Measurements from ENCODE around the gene RPS6KC1. TPM values are rescaled to one million over a fixed set of nuclear protein-coding genes. Genes with fewer than 3 reads are reported as not detected.

Gene RPS6KC1
- total and polyA plus RNA-seq, 9 of the 15 experiments (the other 6 are each of a cell fraction or from before 2014, with no cell fraction given) = 4.3 to 34.6 (median 20.9) TPM

DNA sequence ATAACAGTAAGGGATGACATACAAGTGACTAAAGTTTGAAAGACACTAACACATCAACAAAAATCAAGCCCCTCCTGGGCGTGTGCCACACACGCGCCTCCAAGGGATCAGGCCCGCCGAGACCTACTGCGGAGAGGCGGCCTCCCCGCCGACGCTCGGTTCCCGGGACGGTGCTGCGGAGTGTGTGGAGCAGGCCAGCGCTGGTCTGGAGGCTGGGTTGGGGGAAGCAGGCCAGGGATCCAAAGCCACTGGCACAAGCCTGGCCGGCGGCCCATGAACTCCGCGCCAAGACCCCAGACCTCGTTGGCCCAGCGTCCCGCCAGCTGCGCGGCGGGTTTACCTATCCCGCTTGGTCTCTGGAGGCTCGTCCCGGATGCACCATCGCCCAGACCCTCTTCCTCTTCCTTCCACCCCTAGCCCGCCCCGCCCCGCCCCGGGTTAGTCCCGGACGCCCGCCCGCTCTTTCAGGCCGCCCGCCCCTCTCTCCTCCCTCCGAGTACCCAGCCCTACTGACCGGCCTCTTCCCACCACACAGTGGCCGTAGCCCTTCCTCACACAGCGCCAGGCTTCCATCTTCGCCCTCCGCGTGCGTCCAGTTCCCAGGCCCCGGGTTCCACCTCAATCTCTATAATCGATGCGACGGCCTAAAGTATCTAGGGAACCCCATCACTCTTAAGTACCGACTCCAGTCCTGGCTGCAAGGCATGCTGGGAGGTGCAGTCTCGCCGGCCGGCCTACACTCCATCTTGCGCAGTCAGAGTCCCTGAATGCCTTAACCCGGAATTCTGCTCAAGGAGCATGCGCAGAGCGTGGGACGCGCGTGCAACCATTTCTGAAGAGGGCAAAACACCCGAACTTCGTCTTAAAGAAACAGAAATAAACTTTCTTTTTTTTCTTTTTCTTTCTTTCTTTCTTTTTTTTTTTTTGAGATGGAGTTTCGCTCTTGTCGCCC is 35.7 kb upstream of the RPS6KC1 start, which contains the start of gene ANGEL2 (continued):
- TF ChIP-seq, protein P1, sequence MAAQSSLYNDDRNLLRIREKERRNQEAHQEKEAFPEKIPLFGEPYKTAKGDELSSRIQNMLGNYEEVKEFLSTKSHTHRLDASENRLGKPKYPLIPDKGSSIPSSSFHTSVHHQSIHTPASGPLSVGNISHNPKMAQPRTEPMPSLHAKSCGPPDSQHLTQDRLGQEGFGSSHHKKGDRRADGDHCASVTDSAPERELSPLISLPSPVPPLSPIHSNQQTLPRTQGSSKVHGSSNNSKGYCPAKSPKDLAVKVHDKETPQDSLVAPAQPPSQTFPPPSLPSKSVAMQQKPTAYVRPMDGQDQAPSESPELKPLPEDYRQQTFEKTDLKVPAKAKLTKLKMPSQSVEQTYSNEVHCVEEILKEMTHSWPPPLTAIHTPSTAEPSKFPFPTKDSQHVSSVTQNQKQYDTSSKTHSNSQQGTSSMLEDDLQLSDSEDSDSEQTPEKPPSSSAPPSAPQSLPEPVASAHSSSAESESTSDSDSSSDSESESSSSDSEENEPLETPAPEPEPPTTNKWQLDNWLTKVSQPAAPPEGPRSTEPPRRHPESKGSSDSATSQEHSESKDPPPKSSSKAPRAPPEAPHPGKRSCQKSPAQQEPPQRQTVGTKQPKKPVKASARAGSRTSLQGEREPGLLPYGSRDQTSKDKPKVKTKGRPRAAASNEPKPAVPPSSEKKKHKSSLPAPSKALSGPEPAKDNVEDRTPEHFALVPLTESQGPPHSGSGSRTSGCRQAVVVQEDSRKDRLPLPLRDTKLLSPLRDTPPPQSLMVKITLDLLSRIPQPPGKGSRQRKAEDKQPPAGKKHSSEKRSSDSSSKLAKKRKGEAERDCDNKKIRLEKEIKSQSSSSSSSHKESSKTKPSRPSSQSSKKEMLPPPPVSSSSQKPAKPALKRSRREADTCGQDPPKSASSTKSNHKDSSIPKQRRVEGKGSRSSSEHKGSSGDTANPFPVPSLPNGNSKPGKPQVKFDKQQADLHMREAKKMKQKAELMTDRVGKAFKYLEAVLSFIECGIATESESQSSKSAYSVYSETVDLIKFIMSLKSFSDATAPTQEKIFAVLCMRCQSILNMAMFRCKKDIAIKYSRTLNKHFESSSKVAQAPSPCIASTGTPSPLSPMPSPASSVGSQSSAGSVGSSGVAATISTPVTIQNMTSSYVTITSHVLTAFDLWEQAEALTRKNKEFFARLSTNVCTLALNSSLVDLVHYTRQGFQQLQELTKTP (IDR thresholded peaks at IDR 0.05; ENCODE audit: low read depth in 1 of 2, partially characterized antibody in 2 of 2) = peak in 1 of 2 experiments; percentile 82
- TF ChIP-seq SIN3A (IDR thresholded peaks at IDR 0.05; ENCODE audit: borderline replicate concordance in 2 of 2, control insufficient read depth in 1 of 2, low read depth in 2 of 2, low read length in 2 of 2) (peak; percentile 13 to 87; a peak in 1 of 4 replicates), ZNF76 (CRISPR knock-in tag; IDR thresholded peaks at IDR 0.05; ENCODE audit: borderline replicate concordance) (no peak), NFXL1 (CRISPR knock-in tag; IDR thresholded peaks at IDR 0.05) (no peak), GATAD2A (IDR thresholded peaks at IDR 0.05) (no peak), BACH1 (tag; IDR thresholded peaks at IDR 0.05) (no peak), SMARCC2 (IDR thresholded peaks at IDR 0.05; ENCODE audit: low read depth) (no peak), ZFP30 (CRISPR knock-in tag; IDR thresholded peaks at IDR 0.05; ENCODE audit: borderline replicate concordance) (no peak), MTF1 (CRISPR knock-in tag; IDR thresholded peaks at IDR 0.05; ENCODE audit: borderline replicate concordance) (no peak), ZNF431 (CRISPR knock-in tag; IDR thresholded peaks at IDR 0.05) (no peak)
- TF ChIP-seq, protein P2, sequence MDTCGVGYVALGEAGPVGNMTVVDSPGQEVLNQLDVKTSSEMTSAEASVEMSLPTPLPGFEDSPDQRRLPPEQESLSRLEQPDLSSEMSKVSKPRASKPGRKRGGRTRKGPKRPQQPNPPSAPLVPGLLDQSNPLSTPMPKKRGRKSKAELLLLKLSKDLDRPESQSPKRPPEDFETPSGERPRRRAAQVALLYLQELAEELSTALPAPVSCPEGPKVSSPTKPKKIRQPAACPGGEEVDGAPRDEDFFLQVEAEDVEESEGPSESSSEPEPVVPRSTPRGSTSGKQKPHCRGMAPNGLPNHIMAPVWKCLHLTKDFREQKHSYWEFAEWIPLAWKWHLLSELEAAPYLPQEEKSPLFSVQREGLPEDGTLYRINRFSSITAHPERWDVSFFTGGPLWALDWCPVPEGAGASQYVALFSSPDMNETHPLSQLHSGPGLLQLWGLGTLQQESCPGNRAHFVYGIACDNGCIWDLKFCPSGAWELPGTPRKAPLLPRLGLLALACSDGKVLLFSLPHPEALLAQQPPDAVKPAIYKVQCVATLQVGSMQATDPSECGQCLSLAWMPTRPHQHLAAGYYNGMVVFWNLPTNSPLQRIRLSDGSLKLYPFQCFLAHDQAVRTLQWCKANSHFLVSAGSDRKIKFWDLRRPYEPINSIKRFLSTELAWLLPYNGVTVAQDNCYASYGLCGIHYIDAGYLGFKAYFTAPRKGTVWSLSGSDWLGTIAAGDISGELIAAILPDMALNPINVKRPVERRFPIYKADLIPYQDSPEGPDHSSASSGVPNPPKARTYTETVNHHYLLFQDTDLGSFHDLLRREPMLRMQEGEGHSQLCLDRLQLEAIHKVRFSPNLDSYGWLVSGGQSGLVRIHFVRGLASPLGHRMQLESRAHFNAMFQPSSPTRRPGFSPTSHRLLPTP (IDR thresholded peaks at IDR 0.05; ENCODE audit: borderline replicate concordance, extremely low read depth, insufficient read length) = no peak
- TF ChIP-seq, protein P3, sequence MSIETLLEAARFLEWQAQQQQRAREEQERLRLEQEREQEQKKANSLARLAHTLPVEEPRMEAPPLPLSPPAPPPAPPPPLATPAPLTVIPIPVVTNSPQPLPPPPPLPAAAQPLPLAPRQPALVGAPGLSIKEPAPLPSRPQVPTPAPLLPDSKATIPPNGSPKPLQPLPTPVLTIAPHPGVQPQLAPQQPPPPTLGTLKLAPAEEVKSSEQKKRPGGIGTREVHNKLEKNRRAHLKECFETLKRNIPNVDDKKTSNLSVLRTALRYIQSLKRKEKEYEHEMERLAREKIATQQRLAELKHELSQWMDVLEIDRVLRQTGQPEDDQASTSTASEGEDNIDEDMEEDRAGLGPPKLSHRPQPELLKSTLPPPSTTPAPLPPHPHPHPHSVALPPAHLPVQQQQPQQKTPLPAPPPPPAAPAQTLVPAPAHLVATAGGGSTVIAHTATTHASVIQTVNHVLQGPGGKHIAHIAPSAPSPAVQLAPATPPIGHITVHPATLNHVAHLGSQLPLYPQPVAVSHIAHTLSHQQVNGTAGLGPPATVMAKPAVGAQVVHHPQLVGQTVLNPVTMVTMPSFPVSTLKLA (conservative IDR thresholded peaks at IDR 0.05) = peak; percentile 56 to 73
- TF ChIP-seq, protein P4, sequence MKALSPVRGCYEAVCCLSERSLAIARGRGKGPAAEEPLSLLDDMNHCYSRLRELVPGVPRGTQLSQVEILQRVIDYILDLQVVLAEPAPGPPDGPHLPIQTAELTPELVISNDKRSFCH (CRISPR knock-in tag; IDR thresholded peaks at IDR 0.05) = no peak
- TF ChIP-seq, protein P4 (tag; IDR thresholded peaks at IDR 0.05) = no peak
- TF ChIP-seq, protein P5, sequence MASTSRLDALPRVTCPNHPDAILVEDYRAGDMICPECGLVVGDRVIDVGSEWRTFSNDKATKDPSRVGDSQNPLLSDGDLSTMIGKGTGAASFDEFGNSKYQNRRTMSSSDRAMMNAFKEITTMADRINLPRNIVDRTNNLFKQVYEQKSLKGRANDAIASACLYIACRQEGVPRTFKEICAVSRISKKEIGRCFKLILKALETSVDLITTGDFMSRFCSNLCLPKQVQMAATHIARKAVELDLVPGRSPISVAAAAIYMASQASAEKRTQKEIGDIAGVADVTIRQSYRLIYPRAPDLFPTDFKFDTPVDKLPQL (IDR thresholded peaks at IDR 0.05; ENCODE audit: extremely low read depth, insufficient read length) = no peak

Data from K562 (cell line).